Stimulated activated memory B cell treated with anti-CD40 and anti-IgM and Interleukin-4, amounts not matched to agents 10 μg/mL and 1 μg/mL and 100 μg/mL, for 72 hours (primary cell): Measurements from ENCODE around the gene PIEZO2.
A peak's percentile ranks its signal among the peaks of the same experiment; 100 is the strongest.
"Not testable (repeated sequence)": the region's sequence is repeated elsewhere in the genome, so short reads cannot be mapped to it uniquely, and the experiment has no call there.

Experiments used
- ATAC-seq: fragments of 150-1000 bp; cut with Tn5 transposase; 2 replicates; pipeline ENCODE4 v1.10.0; 2021
- H3K27ac Mint-ChIP-seq: one replicate; pipeline ENCODE4 v1.8.0; 2022; ENCODE audit warnings: mild to moderate bottlenecking, mixed read lengths
- H3K27me3 Mint-ChIP-seq: one replicate; pipeline ENCODE4 v1.8.0; 2022; ENCODE audit warnings: mixed read lengths
- H3K36me3 Mint-ChIP-seq: one replicate; pipeline ENCODE4 v1.8.0; 2022; ENCODE audit warnings: mixed read lengths
- H3K4me1 Mint-ChIP-seq: one replicate; pipeline ENCODE4 v1.8.0; 2022; ENCODE audit warnings: mixed read lengths
- H3K4me3 Mint-ChIP-seq: one replicate; pipeline ENCODE4 v1.8.0; 2022; ENCODE audit warnings: mild to moderate bottlenecking, moderate library complexity, mixed read lengths
- H3K9me3 Mint-ChIP-seq: one replicate; pipeline ENCODE4 v1.8.0; 2022; ENCODE audit warnings: mixed read lengths

PIEZO2 gene

GRCh38 chr18:10669441-10670100 lies 479.8 kb downstream of the PIEZO2 start:
- ATAC-seq: no peak
- Mint-ChIP-seq H3K36me3 (no peaks in the 10 kb centered on the region), H3K4me3 (no peak overlapping the region), H3K27ac (no peak overlapping the region), H3K27me3 (no peaks in the 10 kb centered on the region), H3K9me3 (no peaks in the 10 kb centered on the region), H3K4me1 (no peaks in the 10 kb centered on the region)

GRCh38 chr18:10663750-10664149 lies 485.6 kb downstream of the PIEZO2 start:
- ATAC-seq: no peak
- Mint-ChIP-seq H3K27me3 (no peaks in the 10 kb centered on the region), H3K4me1 (no peaks in the 10 kb centered on the region), H3K9me3 (no peaks in the 10 kb centered on the region), H3K36me3 (no peaks in the 10 kb centered on the region), H3K27ac (no peak overlapping the region), H3K4me3 (no peak overlapping the region)

- Mint-ChIP-seq H3K27me3 (no peaks in the 10 kb centered on the region), H3K4me3 (no peak overlapping the region), H3K27ac (no peak overlapping the region), H3K36me3 (no peaks in the 10 kb centered on the region), H3K9me3 (no peaks in the 10 kb centered on the region), H3K4me1 (no peaks in the 10 kb centered on the region)
- ATAC-seq: no peak
Measured at GRCh38 chr18:10661317-10661716, 488.1 kb downstream of the PIEZO2 start.

GRCh38 chr18:10660179-10660884 lies 489.0 kb downstream of the PIEZO2 start:
- Mint-ChIP-seq H3K4me1 (no peaks in the 10 kb centered on the region), H3K27ac (no peak overlapping the region), H3K9me3 (no peaks in the 10 kb centered on the region), H3K36me3 (no peaks in the 10 kb centered on the region), H3K4me3 (no peak overlapping the region), H3K27me3 (no peaks in the 10 kb centered on the region)
- no peak for ATAC-seq

- no peaks in the 10 kb centered on the region for H3K36me3 Mint-ChIP-seq
- H3K4me3 Mint-ChIP-seq: no peak overlapping the region
- H3K27ac Mint-ChIP-seq: no peak overlapping the region
- no peaks in the 10 kb centered on the region for H3K27me3 Mint-ChIP-seq
- H3K9me3 Mint-ChIP-seq: no peaks in the 10 kb centered on the region
- no peak for ATAC-seq
- H3K4me1 Mint-ChIP-seq: no peaks in the 10 kb centered on the region
Measured at GRCh38 chr18:10659594-10659993, 489.8 kb downstream of the PIEZO2 start.

GRCh38 chr18:10659000-10659399 lies 490.4 kb downstream of the PIEZO2 start:
- H3K27ac Mint-ChIP-seq: no peak overlapping the region
- H3K27me3 Mint-ChIP-seq: no peaks in the 10 kb centered on the region
- no peaks in the 10 kb centered on the region for H3K4me1 Mint-ChIP-seq
- no peak for ATAC-seq
- H3K9me3 Mint-ChIP-seq: no peaks in the 10 kb centered on the region
- no peak overlapping the region for H3K4me3 Mint-ChIP-seq
- no peaks in the 10 kb centered on the region for H3K36me3 Mint-ChIP-seq

GRCh38 chr18:10644003-10644402 lies 505.4 kb downstream of the PIEZO2 start:
- not testable (repeated sequence) for ATAC-seq, H3K27ac Mint-ChIP-seq, H3K36me3 Mint-ChIP-seq, H3K9me3 Mint-ChIP-seq, H3K4me3 Mint-ChIP-seq, H3K4me1 Mint-ChIP-seq
- H3K27me3 Mint-ChIP-seq: peaks cover 19% of the 10 kb centered on the region

GRCh38 chr18:10642915-10643524 lies 506.3 kb downstream of the PIEZO2 start:
- H3K9me3 Mint-ChIP-seq, H3K27me3 Mint-ChIP-seq, H3K27ac Mint-ChIP-seq, H3K4me3 Mint-ChIP-seq, H3K36me3 Mint-ChIP-seq, H3K4me1 Mint-ChIP-seq: not testable (repeated sequence)
- peak; percentile 32 for ATAC-seq

- not testable (repeated sequence) for H3K9me3 Mint-ChIP-seq, H3K27ac Mint-ChIP-seq, H3K4me3 Mint-ChIP-seq, H3K36me3 Mint-ChIP-seq, H3K4me1 Mint-ChIP-seq, H3K27me3 Mint-ChIP-seq
- peak; percentile 51 for ATAC-seq
Measured at GRCh38 chr18:10638539-10638885, 510.9 kb downstream of the PIEZO2 start.

GRCh38 chr18:10637858-10638538 lies 511.4 kb downstream of the PIEZO2 start:
- H3K4me3 Mint-ChIP-seq, H3K36me3 Mint-ChIP-seq, H3K27ac Mint-ChIP-seq, H3K27me3 Mint-ChIP-seq, H3K9me3 Mint-ChIP-seq, H3K4me1 Mint-ChIP-seq: not testable (repeated sequence)
- ATAC-seq: peak; percentile 28

- peak overlapping the region; percentile 27 for H3K4me3 Mint-ChIP-seq
- not testable (repeated sequence) for H3K27ac Mint-ChIP-seq, H3K27me3 Mint-ChIP-seq, H3K36me3 Mint-ChIP-seq, H3K4me1 Mint-ChIP-seq, H3K9me3 Mint-ChIP-seq
- ATAC-seq: peak; percentile 98
Measured at GRCh38 chr18:10629076-10629475, 520.3 kb downstream of the PIEZO2 start.

GRCh38 chr18:10626606-10627213 lies 522.7 kb downstream of the PIEZO2 start:
- not testable (repeated sequence) for H3K4me1 Mint-ChIP-seq, H3K4me3 Mint-ChIP-seq, ATAC-seq, H3K9me3 Mint-ChIP-seq, H3K27ac Mint-ChIP-seq, H3K36me3 Mint-ChIP-seq, H3K27me3 Mint-ChIP-seq

GRCh38 chr18:10623606-10624005 lies 525.8 kb downstream of the PIEZO2 start:
- H3K27me3 Mint-ChIP-seq, H3K9me3 Mint-ChIP-seq, H3K27ac Mint-ChIP-seq, H3K36me3 Mint-ChIP-seq, ATAC-seq, H3K4me3 Mint-ChIP-seq, H3K4me1 Mint-ChIP-seq: not testable (repeated sequence)

GRCh38 chr18:10622982-10623381 lies 526.4 kb downstream of the PIEZO2 start:
- H3K27ac Mint-ChIP-seq, H3K4me3 Mint-ChIP-seq, H3K9me3 Mint-ChIP-seq, H3K4me1 Mint-ChIP-seq, H3K36me3 Mint-ChIP-seq, ATAC-seq, H3K27me3 Mint-ChIP-seq: not testable (repeated sequence)

GRCh38 chr18:10620670-10621329 lies 528.6 kb downstream of the PIEZO2 start:
- not testable (repeated sequence) for H3K27me3 Mint-ChIP-seq, H3K4me3 Mint-ChIP-seq, H3K27ac Mint-ChIP-seq, H3K9me3 Mint-ChIP-seq, H3K36me3 Mint-ChIP-seq, H3K4me1 Mint-ChIP-seq, ATAC-seq
